NCI-H524 (cell line): ENCODE data around the gene RUNDC1.

ENCODE experiments used
- DNase-seq, 2 experiments: peaks; one replicate each; lab custom pipeline; 2025; lab: John Stamatoyannopoulos, UW

The RUNDC1 gene

GRCh38 chr17:43018932-43019331, 38.6 kb downstream of the RUNDC1 start:
- no peak for DNase-seq

GRCh38 chr17:43019418-43019817, 39.1 kb downstream of the RUNDC1 start:
- no peak for DNase-seq

GRCh38 chr17:43020030-43020621, 39.8 kb downstream of the RUNDC1 start:
- DNase-seq = no peak

- no peak for DNase-seq
These were observed 40.7 kb downstream of the RUNDC1 start for GRCh38 chr17:43020789-43021740.

- peak; percentile 35 to 80 for DNase-seq
These were observed 41.6 kb downstream of the RUNDC1 start, which contains the start of gene VAT1 for GRCh38 chr17:43021741-43022512. TSS of gene VAT1 (minus strand) at chr17:43022385. CDS start at chr17:43022322, 63 bp downstream.

GRCh38 chr17:43024407-43025289, 44.3 kb downstream of the RUNDC1 start, which contains the start of gene RND2:
TSS of gene RND2 (plus strand) at chr17:43025231. CDS start at chr17:43025348, 117 bp downstream.
- peak; percentile 98 for DNase-seq

GRCh38 chr17:43025290-43025657, 44.9 kb downstream of the RUNDC1 start:
- peak in 1 of 2 experiments; percentile 49 for DNase-seq

GRCh38 chr17:43025766-43026537, 45.6 kb downstream of the RUNDC1 start:
- DNase-seq = no peak

- no peak for DNase-seq
These were observed 46.2 kb downstream of the RUNDC1 start for GRCh38 chr17:43026595-43026994.

- DNase-seq = no peak
These were observed 47.0 kb downstream of the RUNDC1 start for GRCh38 chr17:43027091-43028032.

- no peak for DNase-seq
These were observed 48.0 kb downstream of the RUNDC1 start for GRCh38 chr17:43028221-43028861.

GRCh38 chr17:43030137-43030767, 49.9 kb downstream of the RUNDC1 start:
- DNase-seq = no peak

GRCh38 chr17:43031666-43032065, 51.3 kb downstream of the RUNDC1 start:
- DNase-seq = no peak

- peak; percentile 97 to 99 for DNase-seq
These were observed 53.9 kb downstream of the RUNDC1 start for GRCh38 chr17:43033948-43034881.

GRCh38 chr17:43034894-43035293, 54.5 kb downstream of the RUNDC1 start:
- no peak for DNase-seq

- DNase-seq = no peak
These were observed 59.3 kb downstream of the RUNDC1 start for GRCh38 chr17:43039646-43040045.

GRCh38 chr17:43040655-43041054, 60.3 kb downstream of the RUNDC1 start:
- DNase-seq = no peak
